Spleen (tissue), 7 donors: ENCODE results near the gene ZNF385C.

Experiments
- CTCF ChIP-seq, 11 experiments: fragments of 200-600 bp in 7 of 11; fragments of 450-650 bp in 4 of 11; sonication (generic) in 4 of 11; IDR thresholded peaks in 8 of 11; conservative IDR thresholded peaks in 3 of 11; 1 replicate in 7 of 11; 2 replicates in 4 of 11; pipeline versions ENCODE4 v1.4.0 to v1.8.0; 2016 to 2021; ENCODE audit warnings: antibody characterized with exemption in 11 of 11, inconsistent platforms in 4 of 11, mild to moderate bottlenecking in 1 of 11
- POLR2A ChIP-seq, 3 donors: fragments of 450-650 bp; IDR thresholded peaks; one replicate each; pipeline ENCODE4 v1.5.1; 2017; ENCODE audit warnings: antibody characterized with exemption in 3 of 3, mild to moderate bottlenecking in 1 of 3
- donor health status: DM: no; HTN: no; CAD: no; lungs with moderate emphysema.
- donor health status: DM: no; HTN: no; CAD: no.
- donor health status: DM: no; HTN: no; CAD: no.

- TF ChIP-seq CTCF (IDR thresholded peaks at IDR 0.05 in 8 of 11, conservative IDR thresholded peaks at IDR 0.05 in 3 of 11) (peak; percentile 50 to 85 (median 76)), POLR2A (IDR thresholded peaks at IDR 0.05) (no peak)
These were observed 3.4 kb upstream of the ZNF385C start for GRCh38 chr17:42101513-42102292.
